GM19351 (cell line): Measurements from ENCODE around the gene ATP2B1.

ENCODE experiments used
- ATAC-seq: cut with Tn5 transposase; IDR thresholded peaks from one replicate; pipeline ENCODE4 v1.9.1; 2021; ENCODE audit warnings: mild to moderate bottlenecking, moderate library complexity; ENCODE audit not compliant: unreplicated experiment

ATP2B1 gene

GRCh38 chr12:89544681-89545184, 163.9 kb downstream of the ATP2B1 start:
- ATAC-seq, result no peak

DNA sequence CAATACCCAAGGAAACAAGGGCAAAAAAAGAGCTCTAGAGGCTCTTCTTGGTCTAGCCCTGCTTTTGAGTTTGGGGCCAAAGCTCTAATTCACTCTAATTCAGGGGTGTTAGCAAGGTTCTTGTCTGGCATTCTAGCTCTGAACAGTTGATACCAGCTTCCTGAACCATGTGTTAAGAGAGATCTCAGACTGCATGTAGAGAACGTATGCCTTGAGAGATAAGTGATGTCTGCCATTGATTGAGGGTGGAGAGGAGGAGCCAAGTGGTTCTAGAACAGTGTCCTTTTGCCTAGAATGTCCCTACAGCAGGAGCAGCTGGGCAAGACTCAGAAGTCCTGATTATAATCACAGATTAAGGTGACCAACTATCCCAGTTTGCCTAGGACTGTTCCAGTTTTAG, 164.6 kb downstream of the ATP2B1 start:
- no peak for ATAC-seq

GRCh38 chr12:89542912-89543592, 165.6 kb downstream of the ATP2B1 start:
- ATAC-seq, result peak; percentile 74

DNA sequence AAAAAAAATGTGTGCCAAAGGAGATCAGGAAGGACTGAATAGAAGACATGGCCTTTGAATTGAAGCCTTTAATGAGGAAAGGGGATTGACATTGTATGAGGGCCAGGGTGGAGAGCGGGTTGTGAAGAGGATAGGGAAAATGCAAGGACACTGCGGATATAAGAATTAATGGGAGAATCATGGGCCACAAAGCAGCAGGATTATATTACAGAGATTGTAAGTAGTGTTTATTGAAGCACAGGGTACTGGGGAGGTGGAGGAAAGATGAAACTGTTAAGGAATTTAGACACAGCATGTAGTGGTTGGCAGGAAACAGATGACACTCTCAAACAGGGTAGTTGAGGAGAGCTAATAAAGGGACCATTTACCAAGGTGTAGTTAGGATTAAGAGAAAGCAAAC, 166.4 kb downstream of the ATP2B1 start:
- ATAC-seq, result no peak

DNA sequence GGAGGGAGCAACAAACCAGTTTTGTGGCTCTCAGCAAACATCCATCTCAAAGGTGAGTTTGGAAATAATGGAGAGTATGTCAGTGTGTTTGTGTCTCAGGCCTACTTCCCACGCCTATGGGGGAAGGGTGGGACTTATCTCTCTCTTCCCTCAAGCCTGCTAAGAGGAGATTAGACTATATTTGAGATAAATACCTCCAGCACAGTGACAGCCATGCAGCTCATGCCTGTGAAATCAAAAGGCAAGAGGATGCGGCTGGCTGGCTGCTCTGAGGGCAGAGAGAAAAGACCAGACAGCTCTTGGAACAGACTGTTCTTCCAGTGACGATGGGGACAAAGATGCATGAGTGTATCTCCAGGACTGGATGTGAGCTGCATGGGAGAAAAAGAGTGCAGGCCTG, 168.1 kb downstream of the ATP2B1 start:
- ATAC-seq, result no peak

- ATAC-seq, result peak; percentile 68
Observed at GRCh38 chr12:89539426-89540223, 169.0 kb downstream of the ATP2B1 start.

GRCh38 chr12:89538897-89539296, 169.7 kb downstream of the ATP2B1 start:
- ATAC-seq, result no peak
